MCF 10A (cell line): ENCODE results near the gene SECISBP2. TPM values are rescaled to one million over a fixed set of nuclear protein-coding genes. Genes with fewer than 3 reads are reported as not detected.

Experiments used
- BruUV-seq: library from RNA; stranded (reverse); fragments of 400-500 nt; replicated peaks from 2 replicates; lab custom pipeline; 2021; lab: Mats Ljungman, UMichigan
- CTCF ChIA-PET: fragments of 300-600 bp; sonication (Branson Sonifier 250); formaldehyde crosslinking; extraction: SDS; loops from one replicate; lab custom pipeline; 2021; ENCODE audit warnings: antibody characterized with exemption, inconsistent platforms; lab: Yijun Ruan, JAX
- POLR2A ChIA-PET: fragments of 300-600, 350-650 bp; sonication (Branson Sonifier 250); formaldehyde crosslinking; extraction: SDS; loops from one replicate; lab custom pipeline; 2020; ENCODE audit warnings: antibody characterized with exemption, inconsistent platforms; lab: Yijun Ruan, JAX
- DNase-seq: peaks from one replicate; pipeline ENCODE4 v3.0.0-alpha.2; 2018; ENCODE audit not compliant: unreplicated experiment
- H3K27ac Mint-ChIP-seq: one replicate; pipeline ENCODE4 v1.8.0; 2022; ENCODE audit warnings: mild to moderate bottlenecking, low read depth, mixed read lengths; ENCODE audit not compliant: unreplicated experiment
- H3K27me3 Mint-ChIP-seq: one replicate; pipeline ENCODE4 v1.8.0; 2022; ENCODE audit warnings: mixed read lengths; ENCODE audit not compliant: insufficient read depth, unreplicated experiment
- H3K36me3 Mint-ChIP-seq: one replicate; pipeline ENCODE4 v1.8.0; 2022; ENCODE audit warnings: mild to moderate bottlenecking, moderate library complexity, mixed read lengths; ENCODE audit not compliant: insufficient read depth, unreplicated experiment
- H3K4me1 Mint-ChIP-seq: one replicate; pipeline ENCODE4 v1.8.0; 2022; ENCODE audit warnings: mixed read lengths; ENCODE audit not compliant: insufficient read depth, unreplicated experiment
- H3K4me3 Mint-ChIP-seq: one replicate; pipeline ENCODE4 v1.8.0; 2022; ENCODE audit warnings: mild to moderate bottlenecking, moderate library complexity, mixed read lengths; ENCODE audit not compliant: unreplicated experiment
- H3K9me3 Mint-ChIP-seq: one replicate; pipeline ENCODE4 v1.8.0; 2022; ENCODE audit warnings: mixed read lengths; ENCODE audit not compliant: unreplicated experiment
- CTCF ChIP-seq: fragments of 200-600 bp; IDR thresholded peaks from one replicate; pipeline ENCODE4 v1.8.0; 2022; ENCODE audit warnings: antibody characterized with exemption, mild to moderate bottlenecking; ENCODE audit not compliant: unreplicated experiment
- intact Hi-C: fragments of 100-400 bp; cut with micrococcal nuclease; formaldehyde crosslinking; loops from 2 replicates; pipeline ENCODE4 v1.14.1; 2022
- total RNA-seq: library from RNA; stranded (reverse); gene quantifications from 2 replicates; pipeline ENCODE4 v1.2.3, GENCODE V29; 2022

Gene SECISBP2
- total RNA-seq, 1 experiment from 2014 or later: 38.9 TPM

- TF ChIP-seq CTCF: no peak
- intact Hi-C loops: no loop called here
- ChIA-PET CTCF (interaction anchor here (0.8 kb wide), 1 partner anchor 699 kb away, joined by 3 read pairs; no protein-coding TSS in a partner anchor), POLR2A (no interaction called here)
- DNase-seq: no peak
- no peak overlapping the region for H3K27ac Mint-ChIP-seq
- H3K27me3 Mint-ChIP-seq: no peaks in the 10 kb centered on the region
- H3K4me1 Mint-ChIP-seq: no peaks in the 10 kb centered on the region
- no peak overlapping the region for H3K4me3 Mint-ChIP-seq
- BruUV-seq: no TSS peak
- H3K36me3 Mint-ChIP-seq: peaks cover 16% of the 10 kb centered on the region
- H3K9me3 Mint-ChIP-seq: no peaks in the 10 kb centered on the region
Measured at GRCh38 chr9:89398621-89399020, 80.3 kb downstream of the SECISBP2 start.

- Mint-ChIP-seq H3K9me3 (no peaks in the 10 kb centered on the region), H3K36me3 (peaks cover 16% of the 10 kb centered on the region), H3K27ac (no peak overlapping the region), H3K4me3 (no peak overlapping the region), H3K27me3 (no peaks in the 10 kb centered on the region), H3K4me1 (no peaks in the 10 kb centered on the region)
- intact Hi-C loops: no loop called here
- no peak for DNase-seq
- no TSS peak for BruUV-seq
- POLR2A ChIA-PET: no interaction called here
- CTCF ChIA-PET: no interaction called here
- no peak for TF ChIP-seq CTCF
Measured at GRCh38 chr9:89400403-89401116, 82.3 kb downstream of the SECISBP2 start.

- peaks cover 7% of the 10 kb centered on the region for H3K9me3 Mint-ChIP-seq
- H3K27ac Mint-ChIP-seq: no peak overlapping the region
- H3K4me3 Mint-ChIP-seq: no peak overlapping the region
- ChIA-PET CTCF (interaction anchor here (0.8 kb wide), 1 partner anchor 11 kb away, joined by 3 read pairs; no protein-coding TSS in a partner anchor), POLR2A (no interaction called here)
- BruUV-seq: no TSS peak
- no peak for DNase-seq
- H3K4me1 Mint-ChIP-seq: no peaks in the 10 kb centered on the region
- intact Hi-C loops: no loop called here
- no peaks in the 10 kb centered on the region for H3K27me3 Mint-ChIP-seq
- TF ChIP-seq CTCF: no peak
- peaks cover 10% of the 10 kb centered on the region for H3K36me3 Mint-ChIP-seq
Measured at GRCh38 chr9:89402695-89403427, 84.6 kb downstream of the SECISBP2 start.

GRCh38 chr9:89404074-89404473 is 85.8 kb downstream of the SECISBP2 start:
- H3K27me3 Mint-ChIP-seq: no peaks in the 10 kb centered on the region
- peaks cover 8% of the 10 kb centered on the region for H3K9me3 Mint-ChIP-seq
- no peak overlapping the region for H3K4me3 Mint-ChIP-seq
- no peak overlapping the region for H3K27ac Mint-ChIP-seq
- intact Hi-C loops: no loop called here
- H3K4me1 Mint-ChIP-seq: no peaks in the 10 kb centered on the region
- CTCF ChIA-PET: interaction anchor here (1.3 kb wide), 1 partner anchor 145 kb away, joined by 4 read pairs; no protein-coding TSS in a partner anchor
- H3K36me3 Mint-ChIP-seq: peaks cover 5% of the 10 kb centered on the region
- no peak for TF ChIP-seq CTCF
- no peak for DNase-seq
- no TSS peak for BruUV-seq
- POLR2A ChIA-PET: no interaction called here
